PC-3 (cell line): ENCODE results near the gene ZNF467.

Experiments
- EZH2 ChIP-seq: fragments of 300-600 bp; sonication (generic); IDR thresholded peaks from one replicate; pipeline ENCODE4 v1.6.1; 2017; ENCODE audit warnings: antibody characterized with exemption, mild to moderate bottlenecking, low read length; ENCODE audit not compliant: unreplicated experiment
- TF ChIP-seq, protein P1 (sequence below): fragments of 300-600 bp; sonication (generic); conservative IDR thresholded peaks from 2 replicates; pipeline ENCODE4 v1.5.1; 2017; ENCODE audit warnings: antibody characterized with exemption, low read depth, mild to moderate bottlenecking, low read length

GRCh38 chr7:149753375-149754233 is 19.8 kb downstream of the ZNF467 start:
- TF ChIP-seq, protein P1, sequence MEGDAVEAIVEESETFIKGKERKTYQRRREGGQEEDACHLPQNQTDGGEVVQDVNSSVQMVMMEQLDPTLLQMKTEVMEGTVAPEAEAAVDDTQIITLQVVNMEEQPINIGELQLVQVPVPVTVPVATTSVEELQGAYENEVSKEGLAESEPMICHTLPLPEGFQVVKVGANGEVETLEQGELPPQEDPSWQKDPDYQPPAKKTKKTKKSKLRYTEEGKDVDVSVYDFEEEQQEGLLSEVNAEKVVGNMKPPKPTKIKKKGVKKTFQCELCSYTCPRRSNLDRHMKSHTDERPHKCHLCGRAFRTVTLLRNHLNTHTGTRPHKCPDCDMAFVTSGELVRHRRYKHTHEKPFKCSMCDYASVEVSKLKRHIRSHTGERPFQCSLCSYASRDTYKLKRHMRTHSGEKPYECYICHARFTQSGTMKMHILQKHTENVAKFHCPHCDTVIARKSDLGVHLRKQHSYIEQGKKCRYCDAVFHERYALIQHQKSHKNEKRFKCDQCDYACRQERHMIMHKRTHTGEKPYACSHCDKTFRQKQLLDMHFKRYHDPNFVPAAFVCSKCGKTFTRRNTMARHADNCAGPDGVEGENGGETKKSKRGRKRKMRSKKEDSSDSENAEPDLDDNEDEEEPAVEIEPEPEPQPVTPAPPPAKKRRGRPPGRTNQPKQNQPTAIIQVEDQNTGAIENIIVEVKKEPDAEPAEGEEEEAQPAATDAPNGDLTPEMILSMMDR = peak; percentile 63
- TF ChIP-seq EZH2 = no peak
